Neural crest cell (in vitro differentiated cells): Measurements from ENCODE around the gene SMO. TPM values are rescaled to one million over a fixed set of nuclear protein-coding genes. Genes with fewer than 3 reads are reported as not detected.
"Not testable (repeated sequence)": the region's sequence is repeated elsewhere in the genome, so short reads cannot be mapped to it uniquely, and the experiment has no call there.

Source experiments
- DNase-seq: peaks from one replicate; pipeline ENCODE4 v3.0.0; 2021; ENCODE audit warnings: low read depth, mixed read lengths, low spot score
- H3K27ac Mint-ChIP-seq: one replicate; pipeline ENCODE4 v1.8.0; 2021; ENCODE audit warnings: mild to moderate bottlenecking, mixed read lengths; ENCODE audit not compliant: unreplicated experiment
- H3K27me3 Mint-ChIP-seq: 2 replicates; pipeline ENCODE4 v1.8.0; 2021; ENCODE audit warnings: low read depth, mild to moderate bottlenecking, mixed read lengths
- H3K36me3 Mint-ChIP-seq: 2 replicates; pipeline ENCODE4 v1.8.0; 2021; ENCODE audit warnings: low read depth, mild to moderate bottlenecking, mixed read lengths
- H3K4me1 Mint-ChIP-seq: 2 replicates; pipeline ENCODE4 v1.8.0; 2021; ENCODE audit warnings: mixed read lengths
- H3K4me3 Mint-ChIP-seq: one replicate; pipeline ENCODE4 v1.8.0; 2021; ENCODE audit warnings: mild to moderate bottlenecking, mixed read lengths
- H3K9me3 Mint-ChIP-seq: 2 replicates; pipeline ENCODE4 v1.8.0; 2021; ENCODE audit warnings: mixed read lengths
- total RNA-seq: library from RNA; stranded (reverse); gene quantifications from 2 replicates; pipeline ENCODE4 v1.2.1, GENCODE V29; 2021
- TF ChIP-seq, protein P1 (sequence below): fragments of 200-600 bp; sonication (generic); conservative IDR thresholded peaks from 2 replicates; pipeline ENCODE4 v1.5.0; 2021; ENCODE audit warnings: antibody characterized with exemption, mild to moderate bottlenecking

SMO gene
- total RNA-seq, 1 donor from 2014 or later: 119 TPM

DNA sequence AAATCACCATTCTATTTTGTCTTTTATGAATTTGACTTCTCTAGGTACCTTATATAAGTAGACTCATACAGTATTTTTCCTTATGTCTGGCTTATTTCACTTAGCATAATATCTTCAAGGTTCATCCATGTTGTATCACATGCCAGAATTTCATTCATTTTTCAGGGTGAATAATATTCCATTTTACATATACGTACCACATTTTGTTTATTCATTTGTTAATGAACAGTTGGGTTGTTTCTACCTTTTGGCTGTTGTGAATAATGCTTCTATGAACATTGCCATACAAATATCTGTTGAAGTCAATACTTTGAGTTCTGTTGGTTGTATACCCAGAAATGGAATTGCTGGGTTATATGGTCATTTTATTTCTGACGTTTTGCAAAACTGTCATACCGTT lies 57.1 kb downstream of the SMO start:
- Mint-ChIP-seq H3K4me1 (no peaks in the 10 kb centered on the region), H3K27ac (no peak overlapping the region), H3K27me3 (no peaks in the 10 kb centered on the region), H3K4me3 (no peak overlapping the region), H3K36me3 (peaks cover 13% of the 10 kb centered on the region), H3K9me3 (peaks cover 7% of the 10 kb centered on the region)
- no peak for DNase-seq
- TF ChIP-seq, protein P1, sequence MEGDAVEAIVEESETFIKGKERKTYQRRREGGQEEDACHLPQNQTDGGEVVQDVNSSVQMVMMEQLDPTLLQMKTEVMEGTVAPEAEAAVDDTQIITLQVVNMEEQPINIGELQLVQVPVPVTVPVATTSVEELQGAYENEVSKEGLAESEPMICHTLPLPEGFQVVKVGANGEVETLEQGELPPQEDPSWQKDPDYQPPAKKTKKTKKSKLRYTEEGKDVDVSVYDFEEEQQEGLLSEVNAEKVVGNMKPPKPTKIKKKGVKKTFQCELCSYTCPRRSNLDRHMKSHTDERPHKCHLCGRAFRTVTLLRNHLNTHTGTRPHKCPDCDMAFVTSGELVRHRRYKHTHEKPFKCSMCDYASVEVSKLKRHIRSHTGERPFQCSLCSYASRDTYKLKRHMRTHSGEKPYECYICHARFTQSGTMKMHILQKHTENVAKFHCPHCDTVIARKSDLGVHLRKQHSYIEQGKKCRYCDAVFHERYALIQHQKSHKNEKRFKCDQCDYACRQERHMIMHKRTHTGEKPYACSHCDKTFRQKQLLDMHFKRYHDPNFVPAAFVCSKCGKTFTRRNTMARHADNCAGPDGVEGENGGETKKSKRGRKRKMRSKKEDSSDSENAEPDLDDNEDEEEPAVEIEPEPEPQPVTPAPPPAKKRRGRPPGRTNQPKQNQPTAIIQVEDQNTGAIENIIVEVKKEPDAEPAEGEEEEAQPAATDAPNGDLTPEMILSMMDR: no peak

DNA sequence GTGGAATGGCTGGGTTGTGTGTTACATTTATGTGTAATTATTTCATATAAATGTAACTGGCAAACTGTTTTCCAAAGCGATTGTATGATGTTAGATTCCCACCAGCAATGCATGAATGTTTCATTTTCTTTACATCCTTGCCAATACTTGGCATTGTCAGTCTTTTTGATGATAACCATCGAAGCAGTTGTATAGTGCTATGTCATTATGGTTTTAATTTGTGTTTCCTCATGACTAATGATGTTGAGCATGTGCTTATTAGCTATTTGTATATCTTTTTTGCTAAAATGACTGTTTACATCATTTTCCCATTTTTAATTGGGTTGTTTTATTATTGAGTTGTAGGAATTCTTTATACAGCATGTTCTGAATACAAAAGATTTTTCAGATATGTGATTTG lies 58.7 kb downstream of the SMO start:
- Mint-ChIP-seq H3K27me3 (no peaks in the 10 kb centered on the region), H3K27ac (no peak overlapping the region), H3K4me3 (no peak overlapping the region), H3K9me3 (peaks cover 7% of the 10 kb centered on the region), H3K36me3 (peaks cover 13% of the 10 kb centered on the region), H3K4me1 (no peaks in the 10 kb centered on the region)
- TF ChIP-seq, protein P1: no peak
- DNase-seq: no peak

DNA sequence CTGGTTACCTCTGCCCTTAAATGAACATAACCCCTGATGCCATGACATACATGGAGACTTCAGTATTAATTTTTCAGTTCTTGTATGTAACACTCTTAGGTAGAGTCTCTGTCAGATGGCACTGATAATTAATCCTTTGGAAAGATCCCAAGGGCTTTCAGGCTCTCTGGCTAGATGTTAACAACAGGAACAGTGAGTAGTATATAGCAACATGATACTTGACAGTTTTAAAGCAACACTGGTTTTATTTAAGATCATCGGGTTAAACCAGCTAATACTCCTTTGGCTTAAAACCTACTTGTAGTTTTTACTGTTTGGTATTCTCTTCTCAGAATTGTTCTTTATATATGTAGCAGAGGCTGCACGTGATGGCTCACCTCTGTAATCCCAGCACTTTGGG lies 63.7 kb downstream of the SMO start:
- H3K36me3 Mint-ChIP-seq: no peaks in the 10 kb centered on the region
- H3K27ac Mint-ChIP-seq: no peak overlapping the region
- no peaks in the 10 kb centered on the region for H3K27me3 Mint-ChIP-seq
- peaks cover 4% of the 10 kb centered on the region for H3K4me1 Mint-ChIP-seq
- H3K9me3 Mint-ChIP-seq: peaks cover 2% of the 10 kb centered on the region
- no peak overlapping the region for H3K4me3 Mint-ChIP-seq
- TF ChIP-seq, protein P1: no peak
- DNase-seq: no peak

DNA sequence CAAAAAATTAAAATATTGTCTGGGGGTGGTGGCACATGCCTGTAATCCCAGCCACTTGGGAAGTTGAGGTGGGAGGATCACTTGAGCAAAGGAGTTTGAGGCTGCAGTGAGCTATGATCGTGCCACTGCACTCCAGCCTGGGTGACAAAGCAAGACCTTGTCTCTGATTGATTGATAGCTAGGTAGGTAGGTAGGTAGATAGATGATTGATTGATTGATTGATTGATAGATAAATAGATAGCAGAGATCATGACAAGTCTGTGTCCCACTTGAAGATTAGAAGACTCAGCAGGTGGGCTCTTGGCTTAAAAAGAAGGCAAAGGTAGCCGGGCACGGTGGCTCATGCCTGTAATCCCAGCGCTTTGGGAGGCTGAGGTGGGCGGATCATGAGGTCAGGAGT lies 64.2 kb downstream of the SMO start:
- not testable (repeated sequence) for H3K4me3 Mint-ChIP-seq

DNA sequence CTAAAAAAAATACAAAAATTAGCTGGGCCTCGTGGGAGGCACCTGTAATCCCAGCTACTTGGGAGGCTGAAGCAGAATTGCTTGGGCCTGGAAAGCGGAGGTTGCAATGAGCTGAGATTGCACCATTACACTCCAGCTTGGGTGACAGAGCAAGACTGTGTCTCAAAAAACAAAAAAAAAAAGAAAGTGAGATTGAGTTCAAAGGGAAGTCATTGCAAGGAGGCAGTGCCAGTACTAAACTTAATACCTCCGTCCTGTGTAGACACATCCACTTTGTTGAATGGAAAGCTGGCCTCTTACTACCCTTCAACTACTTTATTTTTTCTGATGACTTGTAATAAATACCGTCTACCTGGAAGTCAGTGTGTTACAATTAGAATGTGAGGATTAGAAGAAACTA lies 67.4 kb downstream of the SMO start:
- Mint-ChIP-seq H3K36me3 (no peaks in the 10 kb centered on the region), H3K9me3 (peaks cover 2% of the 10 kb centered on the region), H3K4me1 (peaks cover 35% of the 10 kb centered on the region), H3K4me3 (no peak overlapping the region), H3K27me3 (no peaks in the 10 kb centered on the region), H3K27ac (no peak overlapping the region)
- TF ChIP-seq, protein P1: no peak
- DNase-seq: no peak

More for the DNA sequence above, 64.2 kb downstream of the SMO start:
- DNase-seq, H3K4me1 Mint-ChIP-seq, H3K9me3 Mint-ChIP-seq, H3K27ac Mint-ChIP-seq, H3K36me3 Mint-ChIP-seq, H3K27me3 Mint-ChIP-seq: not testable (repeated sequence)

DNA sequence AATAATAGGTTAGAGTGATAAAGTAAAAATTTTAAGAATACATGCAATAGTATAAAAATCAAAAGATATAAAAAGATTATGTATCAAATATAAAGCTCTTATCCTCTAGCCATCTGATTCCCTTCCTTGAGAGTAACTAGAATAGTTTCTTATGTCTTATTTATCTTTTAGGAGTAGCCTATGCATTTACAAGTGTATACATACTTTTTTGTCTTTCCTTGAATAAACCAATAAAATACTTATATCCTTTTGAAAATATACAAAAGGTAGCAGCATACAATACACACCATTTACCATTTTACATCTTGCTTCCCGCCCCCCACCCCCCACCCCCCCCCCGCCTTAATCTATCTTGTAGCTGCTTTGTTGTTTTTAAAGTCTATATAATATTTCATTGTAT lies 67.8 kb downstream of the SMO start:
- Mint-ChIP-seq H3K36me3 (no peaks in the 10 kb centered on the region), H3K27ac (no peak overlapping the region), H3K4me1 (peaks cover 35% of the 10 kb centered on the region), H3K4me3 (no peak overlapping the region), H3K9me3 (peaks cover 2% of the 10 kb centered on the region), H3K27me3 (no peaks in the 10 kb centered on the region)
- no peak for DNase-seq
- TF ChIP-seq, protein P1: no peak
